SIG-M5 treated with dmso at 0.1 percent for 504 hours (cell line): ENCODE data around the gene CYBB.
"Not testable (repeated sequence)": the region's sequence is repeated elsewhere in the genome, so short reads cannot be mapped to it uniquely, and the experiment has no call there.

ENCODE experiments used
- DNase-seq: peaks from one replicate; lab custom pipeline; 2025; ENCODE audit not compliant: unreplicated experiment; lab: John Stamatoyannopoulos, UW

CYBB gene

DNA sequence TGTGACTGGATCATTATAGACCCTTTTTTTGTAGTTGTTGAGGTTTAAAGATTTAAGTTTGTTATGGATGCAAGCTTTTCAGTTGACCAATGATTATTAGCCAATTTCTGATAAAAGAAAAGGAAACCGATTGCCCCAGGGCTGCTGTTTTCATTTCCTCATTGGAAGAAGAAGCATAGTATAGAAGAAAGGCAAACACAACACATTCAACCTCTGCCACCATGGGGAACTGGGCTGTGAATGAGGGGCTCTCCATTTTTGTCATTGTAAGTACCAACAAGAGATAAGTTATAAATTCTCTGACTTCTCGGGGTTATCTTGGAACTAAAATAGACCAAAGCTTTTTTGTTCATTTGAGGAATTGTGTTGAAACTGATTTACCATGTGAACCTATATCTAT, at the start of gene CYBB:
Gene CYBB, plus strand, starts transcription at position 203 of the 400 bp plus-strand sequence. Its CDS starts 19 bp downstream, at position 222.
- peak; percentile 78 for DNase-seq

DNA sequence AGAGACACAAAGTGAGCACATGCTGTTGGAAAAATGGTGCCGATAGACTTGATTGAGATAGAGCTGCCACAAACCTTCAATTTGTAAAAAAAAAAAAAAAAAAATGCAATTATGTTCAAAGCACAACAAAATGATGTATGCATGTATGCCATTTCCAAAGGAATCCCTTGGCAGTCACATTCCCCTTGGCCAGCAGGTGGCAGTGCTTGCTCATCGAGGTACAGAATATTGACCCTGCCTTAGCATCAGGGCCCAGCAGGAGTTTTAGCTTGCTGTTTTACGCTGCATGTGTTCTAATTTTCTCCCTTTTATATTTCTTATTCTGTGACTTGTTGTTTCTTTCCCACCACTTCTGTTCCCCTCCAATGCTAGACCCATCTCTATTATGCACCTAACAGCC, 34.5 kb upstream of the CYBB start:
- peak; percentile 64 for DNase-seq

DNA sequence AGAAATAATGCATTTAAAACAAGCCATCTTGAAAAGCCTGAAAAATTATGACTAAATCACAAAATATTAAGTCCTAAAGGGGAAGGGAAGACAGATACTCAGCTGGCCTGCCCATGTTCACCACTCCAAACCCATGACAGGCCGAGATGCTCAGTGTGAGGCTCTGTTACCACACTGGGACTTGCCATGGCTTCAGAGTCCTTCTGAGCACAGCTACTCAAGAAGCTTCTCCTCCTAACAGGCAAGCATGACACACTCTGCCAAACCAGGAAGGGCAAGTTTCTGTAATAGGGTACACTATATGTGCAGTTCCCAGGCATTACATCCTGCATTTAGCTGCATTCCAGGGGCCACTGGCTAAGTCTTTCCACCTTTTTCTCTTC, 34.0 kb upstream of the CYBB start:
- DNase-seq: peak; percentile 55

DNA sequence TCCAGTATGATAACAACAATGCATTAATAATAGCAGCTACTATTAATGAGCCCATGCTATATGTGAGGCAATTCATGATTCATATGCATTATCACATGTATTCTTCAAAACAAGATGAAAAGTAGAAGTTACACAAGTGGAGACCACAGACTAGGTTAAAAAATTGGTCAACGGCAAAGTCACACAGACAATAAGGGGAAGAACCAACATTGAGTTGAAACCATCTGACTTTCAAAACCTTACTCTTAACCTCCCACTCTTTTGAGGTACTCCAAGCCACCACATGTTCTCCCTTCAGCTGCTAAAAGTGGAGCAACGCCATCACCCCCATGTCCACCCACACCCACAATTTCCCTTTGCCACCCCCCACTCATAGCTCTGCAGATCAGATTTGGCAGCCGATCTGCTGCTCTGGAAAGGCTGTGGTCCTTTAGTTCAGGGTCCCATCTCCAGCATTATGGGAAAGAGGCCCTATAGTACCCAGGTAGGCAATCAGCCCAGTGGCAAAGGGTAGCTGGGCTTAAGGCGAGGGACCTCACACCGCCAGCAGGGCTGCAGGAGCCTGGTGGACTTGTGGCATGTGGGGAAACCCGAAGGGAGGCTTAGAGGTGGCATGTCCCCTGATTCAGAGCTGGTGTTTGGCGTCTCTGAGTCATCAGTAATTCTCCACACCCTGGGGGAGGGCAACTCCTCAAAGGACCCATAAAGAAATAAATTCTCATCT, 33.5 kb upstream of the CYBB start:
- DNase-seq: peak; percentile 94

DNA sequence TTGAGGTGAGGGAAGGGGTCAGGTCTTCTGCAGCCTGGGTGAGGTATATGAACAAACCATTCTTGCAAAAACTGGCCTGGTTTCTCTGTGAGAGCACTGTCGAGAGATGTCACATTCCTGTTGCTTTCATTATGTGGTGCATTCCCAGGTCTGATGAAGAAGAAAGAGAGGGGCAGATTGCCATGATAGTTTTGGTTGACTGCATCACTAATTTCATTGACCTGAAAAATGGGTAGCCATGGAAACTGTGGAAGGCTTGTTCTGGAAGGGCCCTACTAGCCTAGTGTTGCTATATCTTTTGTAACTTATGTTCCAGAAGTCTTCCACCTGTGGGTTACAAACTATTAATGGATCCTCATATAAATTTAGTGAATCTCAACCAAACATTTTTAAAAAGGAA, 32.9 kb upstream of the CYBB start:
- DNase-seq: no peak

DNA sequence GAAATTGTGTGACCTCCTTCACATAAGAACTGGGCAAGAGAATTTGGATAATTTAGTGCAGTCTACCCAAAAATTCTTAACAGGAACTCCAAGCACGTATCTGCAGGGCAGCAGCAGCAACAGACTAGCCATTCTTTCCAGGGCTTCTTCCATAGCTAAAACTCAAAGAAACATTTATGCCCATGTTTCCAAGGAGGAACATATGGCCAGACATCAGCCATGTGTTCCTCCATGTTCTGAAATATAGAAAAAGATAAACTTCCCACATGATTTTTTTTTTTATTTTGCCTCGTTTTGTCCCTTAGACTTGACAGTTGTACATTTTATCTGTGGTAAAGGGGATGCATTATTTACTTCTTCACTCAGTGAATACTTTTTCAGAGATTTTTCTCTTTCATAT, 27.6 kb upstream of the CYBB start:
- DNase-seq: no peak

DNA sequence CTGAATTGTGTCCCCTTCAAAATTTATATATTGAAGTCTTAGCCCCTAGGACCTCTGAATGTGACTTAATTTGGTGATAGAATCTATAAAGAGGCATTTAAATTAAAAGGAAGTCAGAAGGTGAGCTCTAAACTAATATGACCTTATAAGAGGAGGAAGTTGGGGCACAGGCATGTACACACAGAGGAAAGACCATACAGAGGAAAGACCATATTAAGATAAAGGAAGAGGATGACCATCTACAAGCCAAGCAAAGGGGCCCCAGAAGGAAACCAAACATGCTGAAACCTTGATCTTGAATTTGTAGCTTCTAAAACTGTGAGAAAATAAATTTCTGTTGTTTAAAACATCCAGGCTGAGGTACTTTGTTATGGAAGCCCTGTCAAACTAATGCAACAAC, 26.9 kb upstream of the CYBB start:
- peak; percentile 91 for DNase-seq

DNA sequence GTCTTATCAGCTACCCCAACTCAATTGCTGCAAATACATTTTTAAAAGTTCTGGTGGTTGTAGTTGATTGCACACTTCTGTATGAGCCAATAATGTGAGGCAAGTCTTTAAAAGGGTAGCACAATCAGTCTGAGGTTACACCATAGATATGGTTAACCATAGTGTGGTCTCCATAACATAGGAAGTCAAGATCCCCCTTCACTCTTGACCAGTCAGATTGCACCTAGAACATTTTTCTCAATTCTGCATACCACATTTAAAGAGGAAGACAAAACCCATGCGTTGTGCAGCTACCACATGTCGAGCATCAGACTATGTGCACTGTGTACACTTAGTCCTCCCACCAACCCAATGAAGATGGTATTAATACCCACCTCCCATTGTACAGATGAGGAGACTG, 26.5 kb upstream of the CYBB start:
- peak; percentile 95 for DNase-seq

DNA sequence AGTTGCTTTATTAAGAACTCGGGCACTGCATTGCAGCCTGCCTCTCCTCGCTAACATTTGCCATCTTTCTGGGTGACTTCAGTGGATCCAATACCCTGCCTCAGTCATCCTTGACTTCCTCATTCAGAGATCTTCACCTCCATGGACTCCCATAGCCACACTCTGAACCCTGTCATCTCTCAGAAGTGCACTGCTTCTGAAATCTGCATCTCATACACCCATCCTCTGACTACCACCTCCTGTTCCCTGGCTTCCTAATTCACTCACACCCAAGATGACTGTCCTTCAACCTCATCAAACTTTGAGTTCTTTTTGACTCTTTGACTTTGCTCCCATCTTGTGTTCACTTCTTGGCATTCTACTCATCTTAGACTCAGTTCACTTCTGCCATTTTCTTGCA, 25.3 kb upstream of the CYBB start:
- DNase-seq: no peak

DNA sequence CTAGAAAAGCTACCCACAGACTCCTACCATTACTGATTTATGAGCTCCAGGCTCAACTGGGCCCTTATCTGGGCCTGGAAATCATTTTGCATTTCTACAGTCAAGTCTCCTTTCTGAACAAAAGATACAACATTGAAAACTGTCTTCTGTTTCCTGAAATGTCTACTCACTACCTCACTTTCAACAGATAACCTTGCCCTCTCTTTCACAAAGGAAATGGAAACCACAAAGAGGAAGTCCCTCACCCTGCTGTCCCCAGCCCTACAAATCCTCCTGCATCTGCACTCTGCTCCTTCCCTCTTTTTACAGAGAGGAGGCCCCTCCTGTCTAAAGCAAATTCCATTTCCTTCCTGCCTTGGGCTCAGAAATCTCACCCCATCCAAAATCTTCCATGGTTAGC, 24.8 kb upstream of the CYBB start:
- DNase-seq: peak; percentile 92

DNA sequence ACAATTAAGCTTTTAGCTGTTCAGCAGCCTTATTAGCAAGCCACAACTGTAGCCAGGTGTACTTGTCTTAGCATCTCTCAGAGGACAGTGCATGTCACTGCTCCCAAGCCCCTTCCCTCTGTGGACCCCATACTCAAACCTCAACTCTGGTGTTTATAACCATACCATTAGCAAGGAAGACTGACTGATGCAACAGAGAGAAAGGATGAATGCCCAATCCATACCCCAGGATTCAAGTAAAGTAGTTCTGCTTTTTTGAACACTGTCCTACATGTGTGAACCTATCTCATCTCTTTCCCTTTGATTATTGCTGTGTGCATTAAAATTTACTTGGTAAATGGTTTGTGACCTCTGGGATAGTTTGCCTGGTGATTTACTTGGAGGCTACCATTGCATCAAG, 22.8 kb upstream of the CYBB start:
- DNase-seq: no peak

DNA sequence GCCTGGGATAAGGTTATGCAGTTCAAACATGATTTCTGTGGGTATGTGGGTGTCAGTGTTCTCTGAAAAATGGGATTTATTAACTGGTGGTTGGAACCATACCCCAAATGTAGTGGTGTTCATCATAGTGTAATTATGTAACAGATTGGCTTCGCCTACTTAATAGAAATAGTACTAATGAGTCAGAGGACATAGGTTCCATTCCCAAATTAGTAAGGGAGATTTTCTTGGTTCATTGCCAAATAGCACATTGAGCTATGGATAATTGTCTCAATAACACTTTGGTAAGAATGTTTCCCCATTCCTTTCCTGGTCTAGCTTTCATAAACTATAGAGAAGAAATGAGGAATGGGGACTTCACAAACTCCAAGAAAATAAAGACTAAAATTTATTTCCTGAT, 20.5 kb upstream of the CYBB start:
- DNase-seq: no peak

DNA sequence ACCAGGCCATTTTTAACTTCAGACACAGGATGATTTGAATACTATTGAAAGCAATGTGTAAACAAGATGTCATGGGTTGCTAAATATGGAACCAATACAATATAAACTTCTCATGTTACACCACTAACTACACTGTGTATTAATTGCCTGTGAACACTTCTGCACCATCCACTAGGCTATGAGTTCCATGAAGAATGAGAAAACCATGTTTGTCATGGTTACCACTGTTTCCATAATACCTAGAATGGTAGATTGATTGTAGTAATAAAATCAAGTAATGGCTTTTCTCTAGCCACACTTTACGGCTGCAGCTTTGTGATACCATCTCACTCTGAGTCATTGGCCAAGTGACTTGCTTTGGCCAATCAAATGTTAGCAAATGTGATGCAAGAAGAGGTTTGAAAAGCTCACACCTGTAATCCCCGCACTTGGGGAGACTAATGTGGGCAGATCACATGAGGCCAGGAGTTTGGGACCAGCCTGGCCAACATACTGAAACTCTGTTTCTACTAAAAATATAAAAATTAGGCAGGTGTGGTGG, 19.9 kb upstream of the CYBB start:
- DNase-seq: no peak

DNA sequence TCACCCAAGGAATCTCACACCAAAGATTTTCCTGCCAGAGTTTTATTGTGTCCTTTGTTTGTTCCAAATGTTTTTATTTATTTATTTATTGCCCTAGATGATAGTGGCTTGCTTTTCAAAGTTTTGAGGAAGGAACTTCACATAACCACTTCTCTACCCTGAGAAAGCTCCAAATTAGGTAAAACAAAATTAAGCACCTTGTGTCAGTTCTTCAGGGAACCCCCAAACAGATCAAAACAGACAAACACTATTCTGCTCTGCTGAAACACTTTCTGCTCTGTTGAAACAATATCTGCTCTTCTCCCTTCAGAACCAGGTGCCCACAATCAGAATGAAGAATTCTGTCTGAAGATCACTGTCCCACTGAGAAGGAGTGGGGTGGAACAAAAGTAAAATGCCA, 16.5 kb upstream of the CYBB start:
- no peak for DNase-seq

DNA sequence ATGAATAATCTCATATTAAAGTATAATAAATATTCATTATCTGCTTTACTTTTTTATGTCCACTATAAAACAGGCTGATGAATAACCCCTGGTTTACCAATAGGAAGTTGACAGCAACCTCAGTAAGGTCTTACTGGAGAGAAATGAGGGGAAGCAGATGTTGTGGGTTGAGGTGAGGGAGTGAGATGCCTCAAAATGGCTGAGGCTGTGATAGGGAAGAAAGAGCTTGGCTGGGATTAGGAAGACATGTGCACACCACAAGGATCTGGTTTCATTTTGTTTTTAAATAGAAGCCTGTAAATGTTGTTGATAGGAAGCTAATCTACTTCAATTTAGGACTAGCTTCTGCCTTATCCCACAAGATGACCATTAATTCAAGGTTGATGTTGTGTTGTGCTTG, 14.4 kb upstream of the CYBB start:
- peak; percentile 49 for DNase-seq

DNA sequence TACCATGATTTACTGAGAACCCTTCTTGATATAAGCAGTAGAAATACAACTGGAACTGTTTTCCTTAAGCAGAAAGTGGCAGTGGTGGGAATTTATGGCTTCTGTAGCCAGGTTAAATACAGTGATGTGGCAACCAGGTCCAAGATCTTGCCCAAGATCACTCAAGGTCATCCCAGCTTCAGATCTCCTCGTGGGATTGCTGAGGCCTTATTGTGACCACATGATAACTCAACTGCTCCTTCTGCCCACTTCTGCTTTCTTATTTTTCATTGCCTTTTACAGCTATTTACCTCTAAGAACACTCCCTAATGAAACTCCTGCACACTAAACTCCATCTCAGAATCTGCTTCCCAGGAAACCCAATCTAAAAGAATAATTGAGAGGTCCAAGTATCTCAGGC, 12.4 kb upstream of the CYBB start:
- peak; percentile 46 for DNase-seq

DNA sequence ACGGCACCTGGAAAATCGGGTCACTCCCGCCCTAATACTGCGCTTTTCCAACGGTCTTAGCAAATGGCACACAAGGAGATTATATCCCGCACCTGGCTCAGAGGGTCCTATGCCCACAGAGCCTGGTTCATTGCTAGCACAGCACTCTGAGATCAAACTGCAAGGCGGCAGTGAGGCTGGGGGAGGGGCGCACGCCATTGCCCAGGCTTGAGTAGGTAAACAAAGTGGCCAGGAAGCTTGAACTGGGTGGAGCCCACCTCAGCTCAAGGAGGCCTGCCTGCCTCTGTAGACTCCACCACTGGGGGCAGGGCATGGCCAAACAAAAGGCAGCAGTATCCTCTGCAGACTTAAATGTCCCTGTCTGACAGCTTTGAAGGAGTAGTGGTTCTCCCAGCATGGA, 11.0 kb upstream of the CYBB start:
- not testable (repeated sequence) for DNase-seq

DNA sequence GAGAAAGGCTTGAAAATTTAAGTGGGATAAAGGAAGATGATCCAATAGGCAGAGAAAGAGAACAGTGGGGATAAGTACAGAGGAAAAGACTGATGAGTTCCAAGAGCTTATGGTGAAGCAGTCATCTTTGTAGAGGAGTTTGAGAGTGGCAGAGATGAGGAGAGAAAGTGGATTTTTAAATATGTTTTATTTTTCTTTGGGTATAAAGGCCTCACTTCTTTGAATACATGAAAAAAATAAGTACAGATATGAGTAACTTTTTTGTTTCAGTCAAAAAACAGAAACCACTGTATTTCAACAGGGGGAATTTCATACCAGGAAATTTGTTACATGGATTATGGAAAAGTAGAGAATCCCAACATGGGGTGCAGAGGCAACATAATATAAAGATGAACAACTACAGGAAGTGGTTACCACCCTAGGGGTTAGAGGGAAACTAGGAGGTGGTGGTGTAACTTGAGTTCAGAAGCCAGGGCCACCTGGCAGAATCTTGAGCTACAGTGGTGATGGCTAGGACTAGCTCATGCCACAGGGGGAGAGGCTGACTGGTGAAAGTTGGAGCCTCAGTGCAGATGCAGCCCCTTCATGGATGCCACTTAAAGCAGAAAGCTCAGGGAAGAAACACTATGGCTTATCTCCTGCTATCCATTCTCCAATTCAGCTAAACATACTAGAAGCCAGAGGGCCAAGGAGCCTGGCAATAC, 3.4 kb upstream of the CYBB start:
- DNase-seq: peak; percentile 39

DNA sequence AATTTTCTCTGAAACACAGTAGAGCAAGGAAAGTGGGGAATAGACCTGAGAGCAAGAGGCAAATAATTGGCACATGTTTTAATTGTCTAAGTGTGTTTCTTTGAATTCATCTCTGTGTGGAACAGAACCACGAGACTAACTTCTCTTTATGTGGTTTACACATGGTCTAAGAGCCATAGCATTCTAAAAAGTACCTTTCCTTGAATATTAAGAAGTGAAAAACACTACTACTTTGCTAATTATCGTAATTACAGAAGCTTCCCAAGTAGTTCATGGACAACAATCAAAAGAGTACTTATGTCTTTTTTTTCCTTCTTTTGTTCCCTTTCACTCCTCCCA, 2.9 kb upstream of the CYBB start:
- DNase-seq: no peak

DNA sequence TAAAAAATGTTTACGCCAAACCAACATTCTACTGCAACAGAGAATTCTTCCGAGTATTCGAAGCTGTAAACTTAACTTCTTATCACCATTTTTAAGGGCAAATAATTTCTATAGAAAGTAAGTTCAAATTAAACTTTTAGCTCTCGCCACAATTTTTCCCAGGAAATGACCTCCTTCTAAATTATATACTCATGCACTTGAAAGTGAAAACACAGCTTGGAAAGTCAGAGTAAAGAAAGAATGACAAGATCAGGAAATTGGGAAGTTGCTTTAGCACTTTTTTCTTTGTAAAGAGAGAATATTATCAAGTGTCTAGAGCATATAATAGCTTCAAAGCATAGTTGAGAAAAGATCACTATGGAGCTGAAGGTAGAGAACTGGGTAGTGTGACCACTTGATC, 1.2 kb downstream of the CYBB start:
- DNase-seq: no peak

DNA sequence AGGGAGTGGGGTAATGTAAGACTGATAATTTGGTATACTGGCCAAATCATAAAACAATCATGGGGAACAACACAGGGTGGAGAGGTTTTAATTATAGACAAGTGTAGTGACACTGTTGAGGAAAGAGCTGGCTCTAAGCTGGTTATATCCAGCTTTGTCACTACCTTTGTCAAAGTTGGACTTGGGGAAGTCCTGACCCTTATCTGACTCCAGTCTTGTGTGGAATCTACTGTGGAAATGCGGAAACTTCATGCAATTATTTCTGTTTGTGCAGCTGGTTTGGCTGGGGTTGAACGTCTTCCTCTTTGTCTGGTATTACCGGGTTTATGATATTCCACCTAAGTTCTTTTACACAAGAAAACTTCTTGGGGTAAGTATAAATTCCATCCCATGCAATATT, 2.0 kb downstream of the CYBB start:
- DNase-seq: peak; percentile 66

DNA sequence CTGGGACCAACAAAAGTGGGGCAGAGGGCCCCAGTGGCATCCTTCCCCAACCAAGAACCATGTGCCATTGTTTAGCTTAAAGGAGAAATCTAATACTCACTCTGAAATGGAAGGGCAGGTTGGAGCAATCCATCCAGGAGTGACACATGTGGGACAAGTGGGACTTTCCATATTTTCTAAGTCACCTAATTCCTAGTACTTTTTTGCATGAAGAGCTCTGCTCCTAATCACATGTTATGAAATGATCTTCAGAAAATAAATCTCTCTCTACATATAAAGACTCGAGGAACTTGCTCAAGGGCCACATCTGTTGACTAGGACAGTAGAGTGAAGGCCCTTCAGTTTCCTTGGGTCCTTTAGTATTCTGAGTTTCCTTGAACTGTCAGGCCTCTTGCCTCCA, 2.5 kb downstream of the CYBB start:
- DNase-seq: no peak

DNA sequence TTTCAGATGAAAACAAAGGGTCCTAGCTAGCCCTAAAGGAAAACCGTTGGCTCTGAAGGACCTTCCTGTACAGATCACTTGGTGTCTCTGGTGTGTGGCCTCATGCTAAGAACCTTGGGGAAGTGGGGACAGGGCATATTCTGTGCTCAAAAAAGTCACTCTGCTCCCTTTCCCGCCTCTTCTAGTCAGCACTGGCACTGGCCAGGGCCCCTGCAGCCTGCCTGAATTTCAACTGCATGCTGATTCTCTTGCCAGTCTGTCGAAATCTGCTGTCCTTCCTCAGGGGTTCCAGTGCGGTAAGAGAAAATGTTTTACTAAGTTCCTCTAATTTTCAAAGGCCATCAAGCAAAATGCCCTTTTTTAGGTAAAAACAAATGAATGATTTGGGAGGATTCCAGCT, 3.4 kb downstream of the CYBB start:
- DNase-seq: peak; percentile 80
